ENCODE data around the gene PHTF2.

DNA sequence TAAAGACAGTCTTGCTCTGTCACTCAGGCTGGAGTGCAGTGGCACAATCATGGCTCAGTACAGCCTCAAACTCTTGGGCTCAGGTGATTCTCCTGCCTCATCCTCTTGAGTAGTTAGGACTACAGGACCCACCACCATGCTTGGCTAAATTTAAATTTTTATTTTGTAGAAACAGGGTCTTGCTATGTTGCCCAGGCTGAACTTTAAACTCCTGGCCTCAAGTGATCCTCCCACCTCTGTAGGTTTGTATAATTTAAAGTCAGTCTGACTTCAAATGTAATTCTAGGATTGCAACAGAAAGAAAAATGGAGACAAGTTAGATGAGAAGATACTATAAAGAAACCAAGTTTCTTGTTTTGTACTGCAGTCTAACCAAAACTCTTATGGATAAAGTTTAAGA lies 11.8 kb upstream of the PHTF2 start:
- TF ChIP-seq, protein P1, sequence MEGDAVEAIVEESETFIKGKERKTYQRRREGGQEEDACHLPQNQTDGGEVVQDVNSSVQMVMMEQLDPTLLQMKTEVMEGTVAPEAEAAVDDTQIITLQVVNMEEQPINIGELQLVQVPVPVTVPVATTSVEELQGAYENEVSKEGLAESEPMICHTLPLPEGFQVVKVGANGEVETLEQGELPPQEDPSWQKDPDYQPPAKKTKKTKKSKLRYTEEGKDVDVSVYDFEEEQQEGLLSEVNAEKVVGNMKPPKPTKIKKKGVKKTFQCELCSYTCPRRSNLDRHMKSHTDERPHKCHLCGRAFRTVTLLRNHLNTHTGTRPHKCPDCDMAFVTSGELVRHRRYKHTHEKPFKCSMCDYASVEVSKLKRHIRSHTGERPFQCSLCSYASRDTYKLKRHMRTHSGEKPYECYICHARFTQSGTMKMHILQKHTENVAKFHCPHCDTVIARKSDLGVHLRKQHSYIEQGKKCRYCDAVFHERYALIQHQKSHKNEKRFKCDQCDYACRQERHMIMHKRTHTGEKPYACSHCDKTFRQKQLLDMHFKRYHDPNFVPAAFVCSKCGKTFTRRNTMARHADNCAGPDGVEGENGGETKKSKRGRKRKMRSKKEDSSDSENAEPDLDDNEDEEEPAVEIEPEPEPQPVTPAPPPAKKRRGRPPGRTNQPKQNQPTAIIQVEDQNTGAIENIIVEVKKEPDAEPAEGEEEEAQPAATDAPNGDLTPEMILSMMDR (tag by site-specific recombination; IDR thresholded peaks at IDR 0.05) = no peak
- no peak for TF ChIP-seq ZNF157 (tag by site-specific recombination; IDR thresholded peaks at IDR 0.05)
- TF ChIP-seq, protein P2, sequence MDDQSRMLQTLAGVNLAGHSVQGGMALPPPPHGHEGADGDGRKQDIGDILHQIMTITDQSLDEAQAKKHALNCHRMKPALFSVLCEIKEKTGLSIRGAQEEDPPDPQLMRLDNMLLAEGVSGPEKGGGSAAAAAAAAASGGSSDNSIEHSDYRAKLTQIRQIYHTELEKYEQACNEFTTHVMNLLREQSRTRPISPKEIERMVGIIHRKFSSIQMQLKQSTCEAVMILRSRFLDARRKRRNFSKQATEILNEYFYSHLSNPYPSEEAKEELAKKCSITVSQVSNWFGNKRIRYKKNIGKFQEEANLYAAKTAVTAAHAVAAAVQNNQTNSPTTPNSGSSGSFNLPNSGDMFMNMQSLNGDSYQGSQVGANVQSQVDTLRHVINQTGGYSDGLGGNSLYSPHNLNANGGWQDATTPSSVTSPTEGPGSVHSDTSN (CRISPR knock-in tag; IDR thresholded peaks at IDR 0.05) = no peak
- TF ChIP-seq, protein P3, sequence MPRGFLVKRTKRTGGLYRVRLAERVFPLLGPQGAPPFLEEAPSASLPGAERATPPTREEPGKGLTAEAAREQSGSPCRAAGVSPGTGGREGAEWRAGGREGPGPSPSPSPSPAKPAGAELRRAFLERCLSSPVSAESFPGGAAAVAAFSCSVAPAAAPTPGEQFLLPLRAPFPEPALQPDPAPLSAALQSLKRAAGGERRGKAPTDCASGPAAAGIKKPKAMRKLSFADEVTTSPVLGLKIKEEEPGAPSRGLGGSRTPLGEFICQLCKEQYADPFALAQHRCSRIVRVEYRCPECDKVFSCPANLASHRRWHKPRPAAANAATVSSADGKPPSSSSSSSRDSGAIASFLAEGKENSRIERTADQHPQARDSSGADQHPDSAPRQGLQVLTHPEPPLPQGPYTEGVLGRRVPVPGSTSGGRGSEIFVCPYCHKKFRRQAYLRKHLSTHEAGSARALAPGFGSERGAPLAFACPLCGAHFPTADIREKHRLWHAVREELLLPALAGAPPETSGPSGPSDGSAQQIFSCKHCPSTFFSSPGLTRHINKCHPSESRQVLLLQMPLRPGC (tag by site-specific recombination; IDR thresholded peaks at IDR 0.05) = no peak
- no peak for TF ChIP-seq ZBTB1 (tag by site-specific recombination; IDR thresholded peaks at IDR 0.05)
- TF ChIP-seq, protein P4, sequence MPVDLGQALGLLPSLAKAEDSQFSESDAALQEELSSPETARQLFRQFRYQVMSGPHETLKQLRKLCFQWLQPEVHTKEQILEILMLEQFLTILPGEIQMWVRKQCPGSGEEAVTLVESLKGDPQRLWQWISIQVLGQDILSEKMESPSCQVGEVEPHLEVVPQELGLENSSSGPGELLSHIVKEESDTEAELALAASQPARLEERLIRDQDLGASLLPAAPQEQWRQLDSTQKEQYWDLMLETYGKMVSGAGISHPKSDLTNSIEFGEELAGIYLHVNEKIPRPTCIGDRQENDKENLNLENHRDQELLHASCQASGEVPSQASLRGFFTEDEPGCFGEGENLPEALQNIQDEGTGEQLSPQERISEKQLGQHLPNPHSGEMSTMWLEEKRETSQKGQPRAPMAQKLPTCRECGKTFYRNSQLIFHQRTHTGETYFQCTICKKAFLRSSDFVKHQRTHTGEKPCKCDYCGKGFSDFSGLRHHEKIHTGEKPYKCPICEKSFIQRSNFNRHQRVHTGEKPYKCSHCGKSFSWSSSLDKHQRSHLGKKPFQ (tag by site-specific recombination; IDR thresholded peaks at IDR 0.05) = no peak
- TF ChIP-seq BCL11B (tag by site-specific recombination; IDR thresholded peaks at IDR 0.05; ENCODE audit: low read depth) = no peak
- TF ChIP-seq, protein P5, sequence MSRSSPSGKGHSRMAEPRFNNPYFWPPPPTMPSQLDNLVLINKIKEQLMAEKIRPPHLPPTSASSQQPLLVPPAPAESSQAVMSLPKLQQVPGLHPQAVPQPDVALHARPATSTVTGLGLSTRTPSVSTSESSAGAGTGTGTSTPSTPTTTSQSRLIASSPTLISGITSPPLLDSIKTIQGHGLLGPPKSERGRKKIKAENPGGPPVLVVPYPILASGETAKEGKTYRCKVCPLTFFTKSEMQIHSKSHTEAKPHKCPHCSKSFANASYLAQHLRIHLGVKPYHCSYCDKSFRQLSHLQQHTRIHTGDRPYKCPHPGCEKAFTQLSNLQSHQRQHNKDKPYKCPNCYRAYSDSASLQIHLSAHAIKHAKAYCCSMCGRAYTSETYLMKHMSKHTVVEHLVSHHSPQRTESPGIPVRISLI (tag by site-specific recombination; IDR thresholded peaks at IDR 0.05) = no peak
- TF ChIP-seq, protein P6, sequence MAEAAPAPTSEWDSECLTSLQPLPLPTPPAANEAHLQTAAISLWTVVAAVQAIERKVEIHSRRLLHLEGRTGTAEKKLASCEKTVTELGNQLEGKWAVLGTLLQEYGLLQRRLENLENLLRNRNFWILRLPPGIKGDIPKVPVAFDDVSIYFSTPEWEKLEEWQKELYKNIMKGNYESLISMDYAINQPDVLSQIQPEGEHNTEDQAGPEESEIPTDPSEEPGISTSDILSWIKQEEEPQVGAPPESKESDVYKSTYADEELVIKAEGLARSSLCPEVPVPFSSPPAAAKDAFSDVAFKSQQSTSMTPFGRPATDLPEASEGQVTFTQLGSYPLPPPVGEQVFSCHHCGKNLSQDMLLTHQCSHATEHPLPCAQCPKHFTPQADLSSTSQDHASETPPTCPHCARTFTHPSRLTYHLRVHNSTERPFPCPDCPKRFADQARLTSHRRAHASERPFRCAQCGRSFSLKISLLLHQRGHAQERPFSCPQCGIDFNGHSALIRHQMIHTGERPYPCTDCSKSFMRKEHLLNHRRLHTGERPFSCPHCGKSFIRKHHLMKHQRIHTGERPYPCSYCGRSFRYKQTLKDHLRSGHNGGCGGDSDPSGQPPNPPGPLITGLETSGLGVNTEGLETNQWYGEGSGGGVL (tag by site-specific recombination; IDR thresholded peaks at IDR 0.05) = no peak
- no peak for TF ChIP-seq ZNF311 (tag by site-specific recombination; IDR thresholded peaks at IDR 0.05; ENCODE audit: borderline replicate concordance)
- no peak for TF ChIP-seq ZNF37A (tag by site-specific recombination; IDR thresholded peaks at IDR 0.05)
- no peak for TF ChIP-seq ZNF335 (tag by site-specific recombination; conservative IDR thresholded peaks at IDR 0.05)
